ENCODE measurements around the gene CA11.

The CA11 gene

GRCh38 chr19:48596679-48597465 lies 49.1 kb downstream of the CA11 start:
- no peak for TF ChIP-seq CTCF (IDR thresholded peaks at IDR 0.05; ENCODE audit: extremely low read depth, missing control alignments)
- DNase-seq (ENCODE audit: low spot score), result no peak

GRCh38 chr19:48596237-48596636 lies 49.8 kb downstream of the CA11 start:
- no peak for DNase-seq (ENCODE audit: low spot score)
- no peak for TF ChIP-seq CTCF (IDR thresholded peaks at IDR 0.05; ENCODE audit: extremely low read depth, missing control alignments)

GRCh38 chr19:48595833-48596232 lies 50.2 kb downstream of the CA11 start:
- DNase-seq (ENCODE audit: low spot score), result no peak

GRCh38 chr19:48595171-48595570 lies 50.8 kb downstream of the CA11 start:
- TF ChIP-seq CTCF (IDR thresholded peaks at IDR 0.05; ENCODE audit: extremely low read depth, missing control alignments), result no peak
- DNase-seq (ENCODE audit: low spot score), result no peak

More at GRCh38 chr19:48595833-48596232, 50.2 kb downstream of the CA11 start:
- no peak for TF ChIP-seq CTCF (IDR thresholded peaks at IDR 0.05; ENCODE audit: extremely low read depth, missing control alignments)

GRCh38 chr19:48591021-48591420 lies 55.0 kb downstream of the CA11 start:
- DNase-seq (ENCODE audit: low spot score), result no peak
- no peak for TF ChIP-seq CTCF (IDR thresholded peaks at IDR 0.05; ENCODE audit: extremely low read depth, missing control alignments)

- DNase-seq (ENCODE audit: low spot score), result peak; percentile 86
- TF ChIP-seq CTCF (IDR thresholded peaks at IDR 0.05; ENCODE audit: extremely low read depth, missing control alignments), result peak; percentile 95
Observed at GRCh38 chr19:48588670-48589401, 57.2 kb downstream of the CA11 start.
